Nephron (organoid): ENCODE results near the gene CDYL2.

Experiments
- H3K27ac Mint-ChIP-seq, 3 experiments: 2 replicates each; pipeline ENCODE4 v1.8.0; 2020; ENCODE audit warnings: mixed read lengths in 3 of 3, mild to moderate bottlenecking in 2 of 3, moderate library complexity in 1 of 3
- H3K27me3 Mint-ChIP-seq: 2 replicates; pipeline ENCODE4 v1.8.0; 2021; ENCODE audit warnings: low read depth, mild to moderate bottlenecking, moderate library complexity, mixed read lengths
- H3K36me3 Mint-ChIP-seq: 2 replicates; pipeline ENCODE4 v1.8.0; 2020; ENCODE audit warnings: low read depth, mixed read lengths
- H3K4me1 Mint-ChIP-seq: 2 replicates; pipeline ENCODE4 v1.8.0; 2020; ENCODE audit warnings: mixed read lengths
- H3K4me3 Mint-ChIP-seq, 3 experiments: 2 replicates each; pipeline ENCODE4 v1.8.0; 2020; ENCODE audit warnings: mild to moderate bottlenecking in 3 of 3, mixed read lengths in 3 of 3, moderate library complexity in 2 of 3
- H3K9me3 Mint-ChIP-seq: 2 replicates; pipeline ENCODE4 v1.8.0; 2020; ENCODE audit warnings: mixed read lengths
- TF ChIP-seq, protein P1 (sequence below), 3 experiments: fragments of 200-600 bp; sonication (generic); IDR thresholded peaks; one replicate each; pipeline ENCODE4 v1.5.0; 2021; ENCODE audit warnings: antibody characterized with exemption in 3 of 3; ENCODE audit not compliant: unreplicated experiment in 3 of 3

The CDYL2 gene

DNA sequence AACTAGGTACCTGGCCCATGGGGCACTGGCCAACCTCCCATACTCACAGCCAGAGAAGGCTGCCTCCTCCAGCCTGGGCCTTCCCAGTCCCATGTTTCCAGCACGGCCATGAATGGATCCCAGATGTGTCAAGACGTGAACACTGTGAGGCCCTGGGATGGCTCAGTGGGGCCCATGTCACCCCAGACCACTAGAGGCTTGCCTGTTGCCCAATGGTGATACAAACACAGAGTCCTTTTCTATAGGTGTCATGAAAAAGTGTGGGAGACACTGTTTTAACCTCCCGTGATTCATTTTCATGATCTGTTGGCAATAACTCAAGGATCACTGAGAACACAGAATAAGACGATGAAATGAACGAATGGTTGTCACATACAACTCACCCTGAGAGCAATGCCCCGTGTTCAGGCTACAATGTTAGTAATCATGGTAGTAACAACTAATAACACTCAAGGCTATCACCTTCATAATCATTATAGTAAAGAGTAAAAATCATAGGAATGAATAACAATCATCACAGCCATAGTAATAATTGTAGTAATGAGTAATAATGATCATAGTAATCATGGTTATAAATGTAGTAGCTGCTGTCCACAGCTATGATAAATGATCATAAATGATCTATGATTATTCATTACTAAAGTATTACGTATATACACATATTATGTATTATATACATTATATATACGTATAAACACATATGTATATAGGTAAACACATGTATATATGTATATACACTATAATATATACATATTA, 199.6 kb downstream of the CDYL2 start:
- H3K4me3 Mint-ChIP-seq, result no peak overlapping the region

DNA sequence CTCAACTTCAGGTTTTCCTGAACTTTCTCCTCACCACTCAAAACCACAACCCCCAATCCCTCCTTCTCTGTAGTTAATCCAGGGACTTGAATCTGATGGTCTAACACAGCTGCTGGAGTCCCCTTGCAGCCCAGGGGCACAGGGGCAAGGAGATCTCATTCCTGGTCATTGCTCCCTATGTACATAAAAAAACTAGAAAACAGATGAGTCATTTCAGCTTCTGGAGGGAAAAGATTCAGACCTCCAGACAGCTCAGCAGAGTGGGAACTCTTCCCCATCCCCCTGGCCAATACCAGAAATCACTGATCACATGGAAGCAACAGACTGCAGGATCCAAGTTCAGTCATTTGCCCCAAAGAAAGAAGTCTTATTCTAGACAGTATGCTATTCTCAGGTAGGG, 201.5 kb downstream of the CDYL2 start:
- Mint-ChIP-seq H3K4me1 (no peaks in the 10 kb centered on the region), H3K9me3 (peaks cover 4% of the 10 kb centered on the region), H3K4me3 (no peak overlapping the region), H3K36me3 (peaks cover 16% of the 10 kb centered on the region), H3K27me3 (peaks cover 3% of the 10 kb centered on the region), H3K27ac (peak overlapping the region in 1 of 3 experiments; percentile 44)
- TF ChIP-seq, protein P1, sequence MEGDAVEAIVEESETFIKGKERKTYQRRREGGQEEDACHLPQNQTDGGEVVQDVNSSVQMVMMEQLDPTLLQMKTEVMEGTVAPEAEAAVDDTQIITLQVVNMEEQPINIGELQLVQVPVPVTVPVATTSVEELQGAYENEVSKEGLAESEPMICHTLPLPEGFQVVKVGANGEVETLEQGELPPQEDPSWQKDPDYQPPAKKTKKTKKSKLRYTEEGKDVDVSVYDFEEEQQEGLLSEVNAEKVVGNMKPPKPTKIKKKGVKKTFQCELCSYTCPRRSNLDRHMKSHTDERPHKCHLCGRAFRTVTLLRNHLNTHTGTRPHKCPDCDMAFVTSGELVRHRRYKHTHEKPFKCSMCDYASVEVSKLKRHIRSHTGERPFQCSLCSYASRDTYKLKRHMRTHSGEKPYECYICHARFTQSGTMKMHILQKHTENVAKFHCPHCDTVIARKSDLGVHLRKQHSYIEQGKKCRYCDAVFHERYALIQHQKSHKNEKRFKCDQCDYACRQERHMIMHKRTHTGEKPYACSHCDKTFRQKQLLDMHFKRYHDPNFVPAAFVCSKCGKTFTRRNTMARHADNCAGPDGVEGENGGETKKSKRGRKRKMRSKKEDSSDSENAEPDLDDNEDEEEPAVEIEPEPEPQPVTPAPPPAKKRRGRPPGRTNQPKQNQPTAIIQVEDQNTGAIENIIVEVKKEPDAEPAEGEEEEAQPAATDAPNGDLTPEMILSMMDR (IDR thresholded peaks at IDR 0.05; ENCODE audit: unreplicated experiment in 3 of 3), result no peak

More for the DNA sequence above, 199.6 kb downstream of the CDYL2 start:
- TF ChIP-seq, protein P1 (IDR thresholded peaks at IDR 0.05; ENCODE audit: unreplicated experiment in 3 of 3), result no peak
- H3K27me3 Mint-ChIP-seq, result peaks cover 3% of the 10 kb centered on the region
- H3K36me3 Mint-ChIP-seq, result peaks cover 21% of the 10 kb centered on the region
- H3K4me1 Mint-ChIP-seq, result no peaks in the 10 kb centered on the region
- peaks cover 4% of the 10 kb centered on the region for H3K9me3 Mint-ChIP-seq
- H3K27ac Mint-ChIP-seq, result no peak overlapping the region

DNA sequence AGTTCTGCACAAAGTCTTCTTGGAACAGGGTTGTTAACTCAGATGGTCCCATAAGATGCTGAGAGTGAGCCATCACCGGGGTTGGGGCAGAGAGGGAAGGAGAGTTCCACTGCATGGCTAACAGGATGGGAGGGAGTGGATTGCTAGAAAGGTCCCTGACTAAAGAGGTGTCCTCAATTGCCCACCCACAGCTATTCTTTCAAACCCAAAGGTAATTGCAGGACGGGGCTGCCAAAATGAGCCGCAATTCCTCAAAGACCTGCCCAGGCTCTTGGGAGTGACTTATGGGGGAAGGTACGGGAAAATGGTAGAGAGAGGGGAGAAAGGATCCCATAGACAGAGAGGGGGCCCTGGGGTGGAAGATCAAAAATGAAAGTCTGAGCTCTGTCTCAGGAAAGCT, 203.2 kb downstream of the CDYL2 start:
- no peaks in the 10 kb centered on the region for H3K4me1 Mint-ChIP-seq
- peaks cover under 1% of the 10 kb centered on the region for H3K9me3 Mint-ChIP-seq
- no peak overlapping the region for H3K27ac Mint-ChIP-seq
- peaks cover 3% of the 10 kb centered on the region for H3K27me3 Mint-ChIP-seq
- H3K4me3 Mint-ChIP-seq, result no peak overlapping the region
- peaks cover 4% of the 10 kb centered on the region for H3K36me3 Mint-ChIP-seq
- TF ChIP-seq, protein P1 (IDR thresholded peaks at IDR 0.05; ENCODE audit: unreplicated experiment in 3 of 3), result no peak

DNA sequence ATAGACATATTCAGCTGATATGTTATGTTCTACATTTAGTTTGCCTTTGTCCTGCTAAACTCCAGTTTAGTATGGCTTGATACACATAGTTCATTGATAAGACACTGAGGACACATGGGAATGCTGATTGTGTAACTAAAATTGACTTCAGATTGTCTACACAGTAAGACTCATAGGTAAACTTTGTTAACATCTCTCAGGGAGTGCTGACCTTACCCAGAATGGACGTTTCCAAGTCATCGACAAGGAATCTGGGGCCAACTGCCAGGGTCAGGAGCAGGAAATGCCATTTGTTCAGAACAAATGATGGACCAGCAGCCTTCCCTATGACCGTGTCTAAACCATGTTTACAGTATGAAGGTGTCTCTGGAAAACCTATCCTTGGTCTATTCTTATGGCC, 204.9 kb downstream of the CDYL2 start:
- Mint-ChIP-seq H3K27me3 (peaks cover 4% of the 10 kb centered on the region), H3K27ac (no peak overlapping the region), H3K4me1 (no peaks in the 10 kb centered on the region), H3K4me3 (no peak overlapping the region), H3K9me3 (peaks cover 3% of the 10 kb centered on the region), H3K36me3 (peaks cover 4% of the 10 kb centered on the region)
- TF ChIP-seq, protein P1 (IDR thresholded peaks at IDR 0.05; ENCODE audit: unreplicated experiment in 3 of 3), result no peak

DNA sequence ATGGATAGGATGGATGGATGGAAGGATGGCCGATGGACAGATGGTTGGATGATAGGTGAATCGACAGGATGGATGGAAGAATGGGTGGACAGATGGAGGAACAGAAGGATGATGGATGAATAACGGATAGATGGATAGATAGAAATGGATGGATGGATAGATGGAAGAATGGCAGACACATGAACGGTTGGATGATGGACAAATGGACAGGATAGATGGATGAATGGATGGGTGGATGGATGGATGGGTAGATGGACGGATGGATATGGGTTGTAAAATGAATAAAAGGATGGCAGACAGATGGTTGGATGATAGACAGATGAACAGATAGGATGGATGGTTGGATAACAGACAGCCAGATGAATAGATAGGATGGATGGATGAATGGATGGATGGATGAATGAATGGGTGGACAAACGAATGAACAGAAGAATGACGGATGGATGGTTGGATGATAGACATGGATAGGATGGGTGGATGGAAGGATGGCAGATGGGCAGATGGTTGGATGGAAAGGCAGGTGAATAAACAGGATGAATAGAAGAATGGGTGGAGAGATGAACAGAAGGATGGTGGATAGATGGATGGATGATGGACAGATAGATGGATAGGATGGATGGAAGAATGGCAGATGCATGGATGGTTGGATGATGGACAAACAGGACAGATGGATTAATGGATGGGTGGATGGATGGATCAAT, 207.7 kb downstream of the CDYL2 start:
- Mint-ChIP-seq H3K4me3 (no peak overlapping the region), H3K4me1 (peaks cover under 1% of the 10 kb centered on the region), H3K36me3 (no peaks in the 10 kb centered on the region), H3K27ac (no peak overlapping the region), H3K9me3 (peaks cover 3% of the 10 kb centered on the region), H3K27me3 (peaks cover 5% of the 10 kb centered on the region)
- TF ChIP-seq, protein P1 (IDR thresholded peaks at IDR 0.05; ENCODE audit: unreplicated experiment in 3 of 3), result no peak
